Ovary (tissue), 3 donors: ENCODE data around the gene SLC25A5.

Source experiments
- POLR2A ChIP-seq: fragments of 450-650 bp; IDR thresholded peaks from one replicate; pipeline ENCODE4 v1.6.1; 2017; ENCODE audit warnings: antibody characterized with exemption, mild to moderate bottlenecking, moderate library complexity
- TF ChIP-seq, protein P1 (sequence below), 3 donors: fragments of 450-650 bp in 2 of 3; fragments of 200-600 bp in 1 of 3; IDR thresholded peaks; one replicate each; pipeline versions ENCODE4 v1.5.1 to v1.8.0; 2016 to 2022; ENCODE audit warnings: antibody characterized with exemption in 3 of 3, mild to moderate bottlenecking in 1 of 3
- donor health status: DM: no; HTN: no; CAD: no.

DNA sequence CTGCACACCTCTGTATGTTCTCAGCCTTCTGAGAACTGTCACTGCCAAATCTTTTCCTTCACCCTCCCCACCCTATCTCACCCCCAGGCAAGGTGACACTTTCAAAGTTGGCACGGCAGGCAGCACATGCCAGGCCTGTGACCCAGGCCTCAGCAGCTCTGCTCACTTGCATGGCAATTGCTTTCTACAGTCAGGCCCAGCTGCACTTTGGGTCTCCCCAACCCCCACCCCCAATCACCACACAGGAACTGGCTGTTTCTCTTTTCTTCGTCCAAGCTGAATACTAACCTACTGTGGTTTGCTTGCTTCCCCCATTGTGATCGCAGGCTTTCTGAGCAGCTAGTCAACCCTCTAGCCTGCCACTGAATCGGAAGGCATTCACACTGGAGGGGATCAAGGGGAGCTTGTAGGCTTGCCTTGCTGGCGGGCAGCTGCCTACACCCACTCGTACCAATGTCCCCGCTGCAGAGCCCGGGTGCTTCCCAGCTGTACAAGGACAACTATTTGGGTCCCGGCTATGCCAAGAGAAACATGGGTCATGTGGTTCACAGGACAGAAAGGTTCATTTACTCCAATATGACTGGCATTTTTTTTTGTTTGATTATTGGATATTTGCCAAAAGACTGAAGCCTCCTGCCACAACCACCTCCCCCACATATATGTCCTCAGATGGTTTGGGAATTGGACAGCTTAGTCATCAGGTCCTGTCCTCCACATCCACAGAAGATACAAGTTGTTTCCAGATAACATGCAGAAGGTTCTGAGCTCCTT, 41.0 kb upstream of the SLC25A5 start:
- TF ChIP-seq POLR2A, result no peak
- TF ChIP-seq, protein P1, sequence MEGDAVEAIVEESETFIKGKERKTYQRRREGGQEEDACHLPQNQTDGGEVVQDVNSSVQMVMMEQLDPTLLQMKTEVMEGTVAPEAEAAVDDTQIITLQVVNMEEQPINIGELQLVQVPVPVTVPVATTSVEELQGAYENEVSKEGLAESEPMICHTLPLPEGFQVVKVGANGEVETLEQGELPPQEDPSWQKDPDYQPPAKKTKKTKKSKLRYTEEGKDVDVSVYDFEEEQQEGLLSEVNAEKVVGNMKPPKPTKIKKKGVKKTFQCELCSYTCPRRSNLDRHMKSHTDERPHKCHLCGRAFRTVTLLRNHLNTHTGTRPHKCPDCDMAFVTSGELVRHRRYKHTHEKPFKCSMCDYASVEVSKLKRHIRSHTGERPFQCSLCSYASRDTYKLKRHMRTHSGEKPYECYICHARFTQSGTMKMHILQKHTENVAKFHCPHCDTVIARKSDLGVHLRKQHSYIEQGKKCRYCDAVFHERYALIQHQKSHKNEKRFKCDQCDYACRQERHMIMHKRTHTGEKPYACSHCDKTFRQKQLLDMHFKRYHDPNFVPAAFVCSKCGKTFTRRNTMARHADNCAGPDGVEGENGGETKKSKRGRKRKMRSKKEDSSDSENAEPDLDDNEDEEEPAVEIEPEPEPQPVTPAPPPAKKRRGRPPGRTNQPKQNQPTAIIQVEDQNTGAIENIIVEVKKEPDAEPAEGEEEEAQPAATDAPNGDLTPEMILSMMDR (IDR thresholded peaks at IDR 0.05), result no peak
